Sciatic nerve (tissue), 2 donors: ENCODE results near the gene ATP13A4. TPM values are rescaled to one million over a fixed set of nuclear protein-coding genes. Genes with fewer than 3 reads are reported as not detected.
A peak's percentile ranks its signal among the peaks of the same experiment; 100 is the strongest.

Source experiments
- ATAC-seq: fragments of 200-7000 bp; cut with Tn5 transposase; one replicate; pipeline ENCODE4 v1.9.1; 2020; ENCODE audit warnings: mild to moderate bottlenecking, moderate library complexity
- DNase-seq: peaks from one replicate; pipeline ENCODE4 v3.0.0-alpha.2; 2020; ENCODE audit warnings: low spot score
- intact Hi-C: fragments of 100-400 bp; cut with DNase I; formaldehyde crosslinking; loops from one replicate; pipeline ENCODE4 v1.14.2; 2022
- total RNA-seq: library from RNA; stranded (reverse); fragmentation: NEBNext Ultra II Directional; extraction: Animal tissue kit (Norgen Biotek cat#: 25700); gene quantifications from one replicate; pipeline ENCODE4 v1.2.1, GENCODE V29; 2021
- donor health status: DM: no; HTN: no; CAD: no.
- donor health status: DM: no; HTN: no; CAD: no.

ATP13A4 gene
- total RNA-seq, result 1.2 TPM

- intact Hi-C loops, result no loop called here
- DNase-seq (no peak), ATAC-seq (no peak)
These were observed at the start of gene ATP13A4 for GRCh38 chr3:193554811-193555210. Gene ATP13A4, minus strand, starts transcription at chr3:193554895. Its CDS starts 96 bp downstream, at chr3:193554799.

GRCh38 chr3:193599393-193599792 is 44.7 kb upstream of the ATP13A4 start:
- ATAC-seq (no peak), DNase-seq (no peak)
- intact Hi-C loops, result no loop called here

- ATAC-seq (no peak), DNase-seq (no peak)
- intact Hi-C loops, result no loop called here
These were observed 43.5 kb upstream of the ATP13A4 start for GRCh38 chr3:193598202-193598601.

GRCh38 chr3:193595939-193596487 is 41.3 kb upstream of the ATP13A4 start:
- intact Hi-C loops, result no loop called here
- ATAC-seq (no peak), DNase-seq (no peak)

GRCh38 chr3:193594946-193595689 is 40.4 kb upstream of the ATP13A4 start:
- intact Hi-C loops, result no loop called here
- ATAC-seq, result no peak
- no peak for DNase-seq

GRCh38 chr3:193593668-193594030 is 39.0 kb upstream of the ATP13A4 start:
- DNase-seq (no peak), ATAC-seq (no peak)
- intact Hi-C loops, result no loop called here

- DNase-seq (peak; percentile 98), ATAC-seq (peak; percentile 99)
- intact Hi-C loops, result no loop called here
These were observed 38.4 kb upstream of the ATP13A4 start, which contains the start of gene OPA1 for GRCh38 chr3:193592841-193593667. Gene OPA1, plus strand, starts transcription at chr3:193593208. Its CDS starts 170 bp downstream, at chr3:193593378.

GRCh38 chr3:193590088-193590856 is 35.6 kb upstream of the ATP13A4 start:
- no peak for DNase-seq
- ATAC-seq, result no peak
- intact Hi-C loops, result no loop called here

- DNase-seq (no peak), ATAC-seq (no peak)
- intact Hi-C loops, result no loop called here
These were observed 34.9 kb upstream of the ATP13A4 start for GRCh38 chr3:193589616-193590015.

- ATAC-seq (no peak), DNase-seq (no peak)
- intact Hi-C loops, result no loop called here
These were observed 34.4 kb upstream of the ATP13A4 start for GRCh38 chr3:193589129-193589528.

GRCh38 chr3:193586526-193586925 is 31.8 kb upstream of the ATP13A4 start:
- intact Hi-C loops, result no loop called here

GRCh38 chr3:193585530-193585929 is 30.8 kb upstream of the ATP13A4 start:
- DNase-seq (no peak), ATAC-seq (no peak)
- intact Hi-C loops, result no loop called here

More at GRCh38 chr3:193586526-193586925, 31.8 kb upstream of the ATP13A4 start:
- ATAC-seq, result no peak
- DNase-seq, result no peak

GRCh38 chr3:193574488-193575070 is 19.9 kb upstream of the ATP13A4 start:
- ATAC-seq, result no peak
- intact Hi-C loops, result loop anchor here (10.0 kb wide), 1 partner anchor 1010 kb away; no protein-coding TSS in a partner anchor
- no peak for DNase-seq

- no peak for ATAC-seq
- DNase-seq, result no peak
- intact Hi-C loops, result loop anchor here (10.0 kb wide), 1 partner anchor 1009 kb away; no protein-coding TSS in a partner anchor
These were observed 18.9 kb upstream of the ATP13A4 start for GRCh38 chr3:193573403-193574191.

GRCh38 chr3:193572426-193572908 is 17.8 kb upstream of the ATP13A4 start:
- ATAC-seq, result peak; percentile 81

GRCh38 chr3:193569119-193569518 is 14.4 kb upstream of the ATP13A4 start:
- intact Hi-C loops, result no loop called here
- no peak for DNase-seq
- no peak for ATAC-seq

More at GRCh38 chr3:193572426-193572908, 17.8 kb upstream of the ATP13A4 start:
- peak; percentile 74 for DNase-seq
- intact Hi-C loops, result loop anchor here (10.0 kb wide), 1 partner anchor 1008 kb away; no protein-coding TSS in a partner anchor

GRCh38 chr3:193564012-193564411 is 9.3 kb upstream of the ATP13A4 start:
- intact Hi-C loops, result no loop called here
- no peak for ATAC-seq
- DNase-seq, result no peak

- ATAC-seq (no peak), DNase-seq (no peak)
- intact Hi-C loops, result no loop called here
These were observed 8.7 kb upstream of the ATP13A4 start for GRCh38 chr3:193563426-193563825.
